ENCODE data around the gene SP7. TPM values are rescaled to one million over a fixed set of nuclear protein-coding genes. Genes with fewer than 3 reads are reported as not detected.

SP7 gene
- total and polyA plus RNA-seq, 2 experiments from 2014 or later = 0.17 TPM; not detected in 1

- no peak for TF ChIP-seq ZNF462 (CRISPR knock-in tag; IDR thresholded peaks at IDR 0.05)
Observed at GRCh38 chr12:53344487-53344823, 8.3 kb upstream of the SP7 start (continued).

GRCh38 chr12:53343969-53344368 lies 7.8 kb upstream of the SP7 start:
- peak overlapping the region; percentile 72 for H3K4me3 Mint-ChIP-seq
- TF ChIP-seq ZNF114 (CRISPR knock-in tag; IDR thresholded peaks at IDR 0.05) = no peak
- no peak for TF ChIP-seq EZH2phosphoT487 (IDR thresholded peaks at IDR 0.05; ENCODE audit: unreplicated experiment)
- TF ChIP-seq CREB1 (CRISPR knock-in tag; IDR thresholded peaks at IDR 0.05; ENCODE audit: low read depth) = no peak
- TF ChIP-seq NANOG (IDR thresholded peaks at IDR 0.05; ENCODE audit: borderline replicate concordance) = no peak
- no peak for TF ChIP-seq CTCF (conservative IDR thresholded peaks at IDR 0.05; ENCODE audit: low read depth in 2 of 2)
- TF ChIP-seq EZH2 (IDR thresholded peaks at IDR 0.05; ENCODE audit: low read depth, unreplicated experiment) = no peak
- TF ChIP-seq ZNF331 (CRISPR knock-in tag; IDR thresholded peaks at IDR 0.05; ENCODE audit: low read depth) = no peak
- TF ChIP-seq ETS1 (IDR thresholded peaks at IDR 0.05) = no peak
- no peak for TF ChIP-seq JUNB (IDR thresholded peaks at IDR 0.05; ENCODE audit: unreplicated experiment)
- TF ChIP-seq POLR2AphosphoS5 (IDR thresholded peaks at IDR 0.05; ENCODE audit: low read depth) = no peak
- no peak for TF ChIP-seq REST (IDR thresholded peaks at IDR 0.05; ENCODE audit: unreplicated experiment)

More at GRCh38 chr12:53343969-53344368, 7.8 kb upstream of the SP7 start:
- Histone ChIP-seq H3K9me2 (ENCODE audit: insufficient read depth) (no peaks in the 10 kb centered on the region), H3K27me3 (ENCODE audit: insufficient read depth) (peaks cover 39% of the 10 kb centered on the region), H3K4me2 (peak overlapping the region; percentile 100), H3K36me3 (ENCODE audit: insufficient read depth) (no peaks in the 10 kb centered on the region), H3K4me3 (peak overlapping the region; percentile 92), H2AFZ (peak overlapping the region; percentile 99), H3K4me1 (ENCODE audit: insufficient read depth) (peaks cover 23% of the 10 kb centered on the region), H3K79me2 (replicated peaks; ENCODE audit: insufficient read depth) (no peaks in the 10 kb centered on the region), H3F3A (replicated peaks; ENCODE audit: low read depth) (0 out of 2 replicates have a peak, but pooled peaks cover 8% of the 10 kb centered on the region), H3K27ac (ENCODE audit: low read depth) (no peak overlapping the region), H4K20me1 (replicated peaks; ENCODE audit: insufficient read depth) (no peaks in the 10 kb centered on the region)
- peaks cover 14% of the 10 kb centered on the region for H3K27me3 Mint-ChIP-seq (ENCODE audit: insufficient read depth, low read depth, poor library complexity)
- peaks cover 10% of the 10 kb centered on the region; the same call in 2 of the 3 replicates for H3K4me1 Mint-ChIP-seq
- no peak overlapping the region for H3K27ac Mint-ChIP-seq
- no peak for DNase-seq (ENCODE audit: low spot score)
- no peak for ATAC-seq
- no peaks in the 10 kb centered on the region for H3K36me3 Mint-ChIP-seq (ENCODE audit: low read depth)
- H3K9me3 Mint-ChIP-seq = peaks cover 4% of the 10 kb centered on the region; the same call in 1 of the 3 replicates
